Measurements from ENCODE around the gene EVX2. TPM values are rescaled to one million over a fixed set of nuclear protein-coding genes. Genes with fewer than 3 reads are reported as not detected.
A peak's percentile ranks its signal among the peaks of the same experiment; 100 is the strongest.

The EVX2 gene
- total and polyA plus RNA-seq, 7 donors, result 0.07 to 4.6 (median 1.9) TPM; not detected in 2

- Histone ChIP-seq H3K27me3 (peaks cover 23 to 94% (median 30%) of the 10 kb centered on the region in 3 donors), H3K4me1 (peaks cover 0 to 55% (median 51%) of the 10 kb centered on the region in 4 donors), H3K9me3 (peaks cover 0 to 5% (median 0%) of the 10 kb centered on the region in 4 donors), H3K27ac (peak overlapping the region in 3 of 4 donors; percentile 92 to 96 (median 94)), H3K4me3 (peak overlapping the region; percentile 24 to 51 (median 38)), H3K36me3 (no peaks in the 10 kb centered on the region)
- no peak for DNase-seq
- intact Hi-C loops (cut with DNase I), result loop anchor here (2.0 to 5.0 kb wide), 2 partner anchors 721 to 975 kb away; no protein-coding TSS in a partner anchor
- TF ChIP-seq EP300 (IDR thresholded peaks at IDR 0.05) (no peak), POLR2AphosphoS5 (IDR thresholded peaks at IDR 0.05) (no peak), POLR2A (IDR thresholded peaks at IDR 0.05) (no peak), CTCF (IDR thresholded peaks at IDR 0.05) (no peak)
- WGBS, 2 donors, result 29 to 40% methylated on average over 29 of the region's 29 CpGs
These were observed 3.7 kb upstream of the EVX2 start for GRCh38 chr2:176087330-176088047.

DNA sequence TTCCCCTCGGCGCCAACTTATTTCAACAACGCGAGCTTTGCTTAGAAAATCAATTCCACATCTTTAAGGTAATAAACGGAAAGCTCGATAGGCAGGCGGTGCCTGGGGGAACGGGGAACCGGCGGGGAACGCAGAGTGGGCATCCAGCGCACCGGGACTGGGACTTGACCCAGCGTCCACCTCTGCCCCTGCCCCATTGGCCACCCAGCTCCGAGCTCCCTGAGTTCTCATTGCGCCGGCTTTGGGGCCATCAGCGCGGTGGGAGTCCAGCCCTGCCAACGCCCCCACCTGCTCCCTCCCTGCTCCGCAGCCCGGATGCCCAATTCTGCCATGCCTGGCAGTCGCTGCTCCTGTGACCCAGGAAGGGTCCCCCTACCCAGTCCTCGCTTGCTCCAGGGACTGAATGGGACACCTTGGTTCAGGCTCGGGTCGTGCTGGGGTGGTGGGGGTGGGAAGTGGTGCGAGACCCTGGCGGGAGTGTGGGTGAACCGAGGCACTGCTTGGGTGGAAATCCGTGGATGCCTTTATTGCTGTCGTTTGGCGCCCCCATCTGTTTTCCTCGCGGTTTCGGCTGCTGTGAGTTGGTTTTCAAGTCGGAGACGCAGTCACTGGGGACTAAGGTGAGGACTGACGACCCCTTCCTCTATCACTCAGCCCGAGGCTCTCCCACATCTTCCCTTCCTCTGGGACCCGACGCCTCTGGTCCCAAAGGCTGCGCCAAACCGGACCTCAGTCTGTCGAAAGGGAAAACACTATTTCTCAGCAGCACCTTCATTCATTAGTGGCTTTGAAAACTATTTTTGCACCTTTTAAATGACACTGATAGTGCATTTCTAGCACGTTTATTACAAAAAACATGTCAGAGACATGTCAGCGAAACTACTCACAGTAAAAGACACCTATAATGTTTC is 2.4 kb upstream of the EVX2 start:
- peaks cover 0 to 50% (median 43%) of the 10 kb centered on the region in 4 donors for H3K4me1 ChIP-seq
- TF ChIP-seq EP300 (IDR thresholded peaks at IDR 0.05) (no peak), POLR2A (IDR thresholded peaks at IDR 0.05) (no peak), CTCF (IDR thresholded peaks at IDR 0.05) (peak; percentile 41 to 54 (median 46)), POLR2AphosphoS5 (IDR thresholded peaks at IDR 0.05) (peak in 2 of 4 donors; percentile 37 to 53)

DNA sequence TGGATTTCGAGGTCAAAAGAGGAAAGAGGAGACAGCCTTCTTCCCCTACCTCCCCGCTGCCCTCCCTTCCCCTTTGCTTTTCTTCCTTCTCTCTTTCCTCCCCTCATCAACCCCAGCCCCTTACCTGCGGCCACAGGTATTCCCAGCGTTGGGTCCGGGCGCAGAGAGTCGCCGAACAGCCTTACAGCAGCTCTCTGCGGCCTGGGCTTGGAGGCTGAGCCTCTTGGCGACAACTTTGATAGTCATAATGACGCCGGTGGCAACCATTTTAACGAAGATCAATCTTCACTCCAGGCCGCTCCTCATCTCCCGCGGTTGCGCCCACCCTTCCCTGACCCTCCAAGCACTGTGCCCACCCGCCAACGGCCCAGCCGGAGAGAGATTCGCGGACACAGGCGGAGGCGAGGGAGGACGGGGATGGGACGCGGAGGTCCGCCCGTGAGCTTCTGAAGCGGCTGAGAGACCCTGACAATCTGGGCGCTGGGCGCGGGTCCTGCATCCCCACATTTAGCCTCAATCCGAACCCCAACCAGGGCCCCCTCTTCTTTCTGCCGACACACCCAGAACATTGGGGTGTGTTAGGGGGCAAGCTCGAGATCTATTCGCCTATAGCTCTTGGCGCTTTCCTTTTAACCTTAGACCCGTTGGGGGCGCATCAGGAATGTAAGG is 1.5 kb upstream of the EVX2 start:
- intact Hi-C loops (cut with DNase I), result loop anchor here (5.0 kb wide), 1 partner anchor 973 kb away; no protein-coding TSS in a partner anchor
- Histone ChIP-seq H3K36me3 (no peaks in the 10 kb centered on the region), H3K9me3 (peaks cover 0 to 8% (median 0%) of the 10 kb centered on the region in 4 donors), H3K27ac (peak overlapping the region in 3 of 4 donors; percentile 92 to 96 (median 94)), H3K27me3 (peaks cover 44 to 100% (median 51%) of the 10 kb centered on the region in 3 donors), H3K4me3 (peak overlapping the region; percentile 29 to 54 (median 50)), H3K4me1 (peaks cover 0 to 57% (median 46%) of the 10 kb centered on the region in 4 donors)
- no peak for TF ChIP-seq EP300 (IDR thresholded peaks at IDR 0.05)
- no peak for TF ChIP-seq POLR2AphosphoS5 (IDR thresholded peaks at IDR 0.05)
- no peak for TF ChIP-seq CTCF (IDR thresholded peaks at IDR 0.05)
- no peak for TF ChIP-seq POLR2A (IDR thresholded peaks at IDR 0.05)
- DNase-seq, result no peak
- 8 to 10% methylated on average over 40 of the region's 40 CpGs for WGBS, 2 donors

More for the DNA sequence above, 2.4 kb upstream of the EVX2 start:
- DNase-seq, result peak; percentile 82
- no peaks in the 10 kb centered on the region for H3K36me3 ChIP-seq
- 4 to 5% methylated on average over 46 of the region's 46 CpGs for WGBS, 2 donors
- H3K4me3 ChIP-seq, result peak overlapping the region; percentile 29 to 54 (median 50)
- H3K9me3 ChIP-seq, result peaks cover 0 to 8% (median 0%) of the 10 kb centered on the region in 4 donors
- H3K27me3 ChIP-seq, result peaks cover 36 to 95% (median 44%) of the 10 kb centered on the region in 3 donors
- intact Hi-C loops (cut with DNase I), result loop anchor here (2.0 to 5.0 kb wide), 2 partner anchors 719 to 974 kb away; no protein-coding TSS in a partner anchor
- peak overlapping the region in 3 of 4 donors; percentile 92 to 96 (median 94) for H3K27ac ChIP-seq

DNA sequence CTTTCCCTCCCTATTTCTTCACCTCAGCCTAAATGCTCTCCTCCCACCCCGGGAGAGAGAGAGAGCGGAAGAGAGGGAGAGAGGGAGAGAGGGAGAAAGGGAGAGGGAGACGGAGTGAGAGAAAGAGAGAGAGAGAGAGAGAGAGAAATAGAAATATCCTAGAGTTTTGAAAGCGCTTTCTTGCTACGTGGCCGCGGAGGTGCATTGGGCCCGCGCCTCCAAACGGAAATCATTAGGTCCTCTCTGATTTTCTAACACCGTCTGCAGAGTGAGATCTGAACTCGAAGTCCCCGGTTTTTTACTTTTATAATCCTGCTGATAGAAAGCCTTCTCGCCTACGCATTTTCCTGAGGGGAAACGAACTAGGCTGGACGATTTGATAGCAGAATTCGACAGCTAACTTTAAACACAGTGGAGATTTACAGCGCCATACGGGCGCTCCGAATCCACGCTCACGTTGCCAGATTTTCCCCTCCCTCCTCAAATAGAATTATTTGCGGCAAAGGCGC is 903 bp upstream of the EVX2 start:
- TF ChIP-seq POLR2AphosphoS5 (IDR thresholded peaks at IDR 0.05), result peak in 1 of 4 donors; percentile 14
- no peak for TF ChIP-seq CTCF (IDR thresholded peaks at IDR 0.05)
- Histone ChIP-seq H3K4me1 (peaks cover 0 to 56% (median 45%) of the 10 kb centered on the region in 4 donors), H3K36me3 (no peaks in the 10 kb centered on the region), H3K27me3 (peaks cover 48 to 98% (median 54%) of the 10 kb centered on the region in 3 donors), H3K27ac (peak overlapping the region in 3 of 4 donors; percentile 92 to 96 (median 94)), H3K9me3 (peaks cover 0 to 8% (median 0%) of the 10 kb centered on the region in 4 donors), H3K4me3 (peak overlapping the region; percentile 29 to 54 (median 50))
- 5 to 6% methylated on average over 26 of the region's 26 CpGs for WGBS, 2 donors
- no peak for DNase-seq
- intact Hi-C loops (cut with DNase I), result loop anchor here (5.0 kb wide), 1 partner anchor 972 kb away; no protein-coding TSS in a partner anchor
